Osteocyte (in vitro differentiated cells): ENCODE data around the gene HMSD. TPM values are rescaled to one million over a fixed set of nuclear protein-coding genes. Genes with fewer than 3 reads are reported as not detected.
"Not testable (repeated sequence)": the region's sequence is repeated elsewhere in the genome, so short reads cannot be mapped to it uniquely, and the experiment has no call there.

Experiments used
- DNase-seq: peaks from one replicate; pipeline ENCODE4 v3.0.0; 2021; ENCODE audit warnings: mixed read lengths; ENCODE audit not compliant: unreplicated experiment; ENCODE audit errors: extremely low spot score
- H3K27ac Mint-ChIP-seq: one replicate; pipeline ENCODE4 v1.8.0; 2021; ENCODE audit warnings: mild to moderate bottlenecking, mixed read lengths; ENCODE audit not compliant: unreplicated experiment
- H3K27me3 Mint-ChIP-seq: one replicate; pipeline ENCODE4 v1.8.0; 2021; ENCODE audit warnings: mixed read lengths; ENCODE audit not compliant: unreplicated experiment
- H3K36me3 Mint-ChIP-seq: one replicate; pipeline ENCODE4 v1.8.0; 2021; ENCODE audit warnings: mixed read lengths; ENCODE audit not compliant: unreplicated experiment
- H3K4me1 Mint-ChIP-seq: one replicate; pipeline ENCODE4 v1.8.0; 2021; ENCODE audit warnings: mixed read lengths; ENCODE audit not compliant: unreplicated experiment
- H3K4me3 Mint-ChIP-seq: one replicate; pipeline ENCODE4 v1.8.0; 2021; ENCODE audit warnings: mild to moderate bottlenecking, moderate library complexity, mixed read lengths; ENCODE audit not compliant: unreplicated experiment
- H3K9me3 Mint-ChIP-seq: one replicate; pipeline ENCODE4 v1.8.0; 2021; ENCODE audit warnings: mixed read lengths; ENCODE audit not compliant: unreplicated experiment
- CTCF ChIP-seq: fragments of 200-600 bp; sonication (generic); IDR thresholded peaks from 2 replicates; pipeline ENCODE4 v1.5.0; 2021; ENCODE audit warnings: antibody characterized with exemption, mild to moderate bottlenecking, moderate library complexity
- total RNA-seq: library from RNA; stranded (reverse); gene quantifications from 2 replicates; pipeline ENCODE4 v1.2.1, GENCODE V29; 2021

Gene HMSD
- total RNA-seq, 1 donor from 2014 or later = not detected

DNA sequence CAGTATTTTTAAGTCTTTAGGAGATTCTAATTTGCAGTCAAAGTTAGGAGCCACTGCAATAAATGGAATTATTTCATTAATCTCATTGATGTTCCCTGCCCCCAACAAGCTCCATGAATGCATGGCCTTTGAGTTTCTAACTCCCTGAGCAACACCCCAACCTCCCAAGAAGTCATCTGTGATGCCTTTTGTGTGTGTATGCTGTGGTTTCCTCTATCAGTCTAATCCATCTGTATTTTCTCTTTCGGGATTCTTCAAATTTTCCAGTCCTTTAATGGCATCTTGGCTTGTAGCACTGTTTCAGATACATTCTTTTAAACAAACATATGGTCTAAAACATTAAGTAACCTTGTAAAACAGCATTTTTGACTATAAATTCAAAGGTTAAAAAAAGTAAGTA, 24.6 kb upstream of the HMSD start:
- Mint-ChIP-seq H3K27ac (no peak overlapping the region), H3K27me3 (peaks cover 50% of the 10 kb centered on the region), H3K4me3 (no peak overlapping the region), H3K9me3 (no peaks in the 10 kb centered on the region), H3K4me1 (no peaks in the 10 kb centered on the region), H3K36me3 (no peaks in the 10 kb centered on the region)
- no peak for TF ChIP-seq CTCF
- no peak for DNase-seq

DNA sequence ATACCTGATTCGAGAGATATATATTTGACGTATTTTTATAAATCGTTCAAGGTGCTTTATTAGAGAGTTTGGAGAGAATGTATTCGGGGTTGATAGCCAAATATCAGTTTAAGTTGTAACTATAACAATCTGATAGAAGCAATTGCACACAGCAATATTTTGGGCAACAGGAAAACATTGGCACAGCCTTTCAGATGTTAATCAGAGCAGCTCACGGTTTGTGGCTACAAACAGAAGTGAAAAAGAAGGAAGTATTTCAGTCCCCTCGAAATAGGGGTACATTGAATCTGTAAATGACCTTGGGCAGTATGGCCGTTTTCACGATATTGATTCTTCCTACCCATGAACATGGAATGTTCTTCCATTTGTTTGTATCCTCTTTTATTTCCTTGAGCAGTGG, 20.8 kb upstream of the HMSD start:
- Mint-ChIP-seq H3K36me3 (no peaks in the 10 kb centered on the region), H3K27ac (no peak overlapping the region), H3K4me1 (no peaks in the 10 kb centered on the region), H3K4me3 (no peak overlapping the region), H3K9me3 (no peaks in the 10 kb centered on the region), H3K27me3 (peaks cover 34% of the 10 kb centered on the region)
- no peak for DNase-seq
- no peak for TF ChIP-seq CTCF

DNA sequence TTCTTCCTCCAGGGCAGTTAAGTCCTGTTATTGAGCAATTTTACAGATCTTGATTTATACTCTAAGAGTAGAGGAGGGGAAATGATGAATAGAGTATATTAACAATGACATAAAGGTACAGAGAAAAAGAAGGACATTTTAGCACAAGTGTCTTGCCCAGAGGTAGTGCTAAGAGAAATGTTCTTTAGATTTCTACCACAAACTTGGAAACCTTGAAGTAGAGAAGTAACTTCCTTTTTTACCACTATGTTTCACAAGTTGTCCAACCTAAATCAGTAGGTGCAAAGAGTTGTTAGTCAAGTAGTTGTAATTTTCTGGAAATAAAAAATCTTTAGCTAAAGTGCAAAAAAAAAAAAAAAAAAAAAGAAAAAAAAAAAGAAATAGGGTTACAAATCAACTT, 19.7 kb upstream of the HMSD start:
- H3K4me1 Mint-ChIP-seq, H3K27ac Mint-ChIP-seq, H3K36me3 Mint-ChIP-seq, H3K9me3 Mint-ChIP-seq, H3K4me3 Mint-ChIP-seq, DNase-seq: not testable (repeated sequence)
- peaks cover 34% of the 10 kb centered on the region for H3K27me3 Mint-ChIP-seq

- Mint-ChIP-seq H3K36me3 (no peaks in the 10 kb centered on the region), H3K9me3 (no peaks in the 10 kb centered on the region), H3K4me1 (no peaks in the 10 kb centered on the region), H3K27me3 (peaks cover 35% of the 10 kb centered on the region), H3K27ac (no peak overlapping the region), H3K4me3 (no peak overlapping the region)
- no peak for TF ChIP-seq CTCF
- no peak for DNase-seq
Observed at GRCh38 chr18:63930773-63931354, 18.2 kb upstream of the HMSD start.

DNA sequence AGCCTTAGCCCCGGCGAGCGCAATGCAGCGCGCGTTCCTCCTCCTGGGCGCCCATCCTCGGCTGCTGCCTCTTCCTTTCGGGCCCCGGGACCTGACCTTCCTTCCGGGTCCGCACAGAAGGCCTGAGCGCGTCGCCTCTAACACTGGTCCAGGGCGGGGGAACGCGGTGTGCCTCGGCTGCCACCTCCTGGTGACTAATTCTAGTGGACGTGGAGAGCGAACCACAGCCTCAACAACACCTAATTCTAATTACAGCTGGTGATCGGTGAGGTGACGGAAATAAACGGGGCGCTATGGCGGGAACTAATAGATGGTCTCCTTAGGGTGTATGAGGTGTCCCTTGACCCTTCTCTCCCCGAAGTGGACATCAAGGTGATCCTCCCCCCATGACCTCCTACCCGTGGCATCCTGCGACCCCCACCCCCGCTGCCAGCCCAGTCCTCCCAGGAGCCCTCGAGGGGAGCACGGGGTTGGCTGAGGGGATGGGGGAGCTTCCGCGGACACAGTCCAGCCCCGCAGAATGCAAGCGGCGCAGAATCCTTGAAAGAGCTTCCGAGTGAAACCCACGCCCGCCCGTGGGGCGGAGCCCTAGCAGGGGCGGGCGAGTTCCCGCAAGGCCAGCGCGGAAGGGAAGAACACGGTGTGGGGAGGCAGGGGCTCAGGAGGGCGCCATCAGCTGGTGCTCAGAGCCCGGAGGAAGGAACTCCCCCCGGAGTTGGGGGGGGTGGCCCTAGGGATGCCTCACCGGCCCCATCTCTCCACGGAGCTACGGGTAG, 12.8 kb upstream of the HMSD start:
- peak; percentile 72 for TF ChIP-seq CTCF
- H3K4me3 Mint-ChIP-seq = peak overlapping the region; percentile 66
- DNase-seq = peak; percentile 85

More for the DNA sequence above, 12.8 kb upstream of the HMSD start:
- H3K36me3 Mint-ChIP-seq = no peaks in the 10 kb centered on the region
- no peaks in the 10 kb centered on the region for H3K9me3 Mint-ChIP-seq
- H3K27me3 Mint-ChIP-seq = peaks cover 19% of the 10 kb centered on the region
- peaks cover 3% of the 10 kb centered on the region for H3K4me1 Mint-ChIP-seq
- no peak overlapping the region for H3K27ac Mint-ChIP-seq
